Smooth muscle cell (in vitro differentiated cells): ENCODE data around the gene ASIC2. TPM values are rescaled to one million over a fixed set of nuclear protein-coding genes. Genes with fewer than 3 reads are reported as not detected.

ENCODE experiments used
- DNase-seq: peaks from one replicate; lab custom pipeline; 2025; ENCODE audit not compliant: unreplicated experiment; lab: John Stamatoyannopoulos, UW
- H2AFZ ChIP-seq: fragments of 200-600 bp; sonication (generic); 2 replicates; pipeline ENCODE4 v1.6.0; 2016; ENCODE audit warnings: antibody characterized with exemption, low read depth, mild to moderate bottlenecking
- H3F3A ChIP-seq: fragments of 200-600 bp; sonication (generic); 2 replicates; pipeline ENCODE4 v1.6.0; 2017; ENCODE audit warnings: antibody characterized with exemption, low read depth
- H3K27ac ChIP-seq: fragments of 200-600 bp; sonication (generic); 2 replicates; pipeline ENCODE4 v1.5.1; 2016; ENCODE audit warnings: low read depth, mild to moderate bottlenecking
- H3K27me3 ChIP-seq: fragments of 200-600 bp; sonication (generic); 2 replicates; pipeline ENCODE4 v1.6.1; 2016; ENCODE audit warnings: low read depth, mild to moderate bottlenecking
- H3K36me3 ChIP-seq: fragments of 200-600 bp; sonication (generic); 2 replicates; pipeline ENCODE4 v1.5.1; 2016; ENCODE audit warnings: low read depth
- H3K4me1 ChIP-seq: fragments of 200-600 bp; sonication (generic); 2 replicates; pipeline ENCODE4 v1.5.1; 2016; ENCODE audit warnings: low read depth
- H3K4me2 ChIP-seq: fragments of 200-600 bp; sonication (generic); 2 replicates; pipeline ENCODE4 v1.6.0; 2016; ENCODE audit warnings: mild to moderate bottlenecking
- H3K4me3 ChIP-seq: fragments of 200-600 bp; sonication (generic); 2 replicates; pipeline ENCODE4 v1.5.1; 2016; ENCODE audit warnings: mild to moderate bottlenecking
- H3K79me2 ChIP-seq: fragments of 200-600 bp; sonication (generic); 2 replicates; pipeline ENCODE4 v1.6.0; 2016; ENCODE audit warnings: low read depth, mild to moderate bottlenecking
- H3K9ac ChIP-seq: fragments of 200-600 bp; sonication (generic); 2 replicates; pipeline ENCODE4 v1.6.0; 2016; ENCODE audit warnings: low read depth
- H3K9me3 ChIP-seq: fragments of 200-600 bp; sonication (generic); replicated peaks from 2 replicates; pipeline ENCODE4 v1.5.1; 2016; ENCODE audit warnings: low read depth
- H4K20me1 ChIP-seq: fragments of 200-600 bp; sonication (generic); 2 replicates; pipeline ENCODE4 v1.6.0; 2016; ENCODE audit warnings: low read depth
- CTCF ChIP-seq: fragments of 200-600 bp; sonication (generic); IDR thresholded peaks from 2 replicates; pipeline ENCODE4 v1.5.1; 2017; ENCODE audit warnings: borderline replicate concordance, mild to moderate bottlenecking, antibody characterized with exemption; ENCODE audit not compliant: insufficient read depth, poor library complexity, severe bottlenecking
- WGBS: methylation state at CpG from one replicate; pipeline ENCODE4 v1.1.7; 2016; ENCODE audit warnings: low lambda C conversion rate; 5-methylcytosine and 5-hydroxymethylcytosine counted together
- polyA plus RNA-seq: library from polyadenylated mRNA; unstranded; fragments of >200 nt; fragmentation: Nextera tagmentation; extraction: Ambion mirVana; gene quantifications from 2 replicates; pipeline ENCODE4 v1.2.1, GENCODE V29; 2016
- total RNA-seq: library from RNA; depleted of rRNA; stranded (reverse); fragments of >200 nt; gene quantifications from 2 replicates; pipeline ENCODE4 v1.2.3, GENCODE V29; 2014

Gene ASIC2
- total and polyA plus RNA-seq, 2 experiments from 2014 or later = 0.18 to 0.23 TPM

- no peaks in the 10 kb centered on the region for H3K9me3 ChIP-seq
- 69% methylated on average over 2 of the region's 2 CpGs for WGBS
- peaks cover 9% of the 10 kb centered on the region for H3K4me1 ChIP-seq
- H3K27me3 ChIP-seq = peaks cover 30% of the 10 kb centered on the region
- no peaks in the 10 kb centered on the region for H3K79me2 ChIP-seq
- no peaks in the 10 kb centered on the region for H3K36me3 ChIP-seq
- no peak overlapping the region for H2AFZ ChIP-seq
- H3K4me3 ChIP-seq = no peak overlapping the region
- H3K27ac ChIP-seq = no peak overlapping the region
- no peak overlapping the region for H3K9ac ChIP-seq
- DNase-seq = no peak
- H3K4me2 ChIP-seq = no peak overlapping the region
- H4K20me1 ChIP-seq = no peaks in the 10 kb centered on the region
- H3F3A ChIP-seq = no peaks in the 10 kb centered on the region
- no peak for TF ChIP-seq CTCF
Measured at GRCh38 chr17:33196883-33197282, 96.2 kb downstream of the ASIC2 start.

GRCh38 chr17:33192951-33193911 is 99.9 kb downstream of the ASIC2 start:
- H3K4me2 ChIP-seq = no peak overlapping the region
- no peaks in the 10 kb centered on the region for H3F3A ChIP-seq
- whole genome bisulfite sequencing = 39% methylated on average over 9 of the region's 9 CpGs
- H3K9me3 ChIP-seq = no peaks in the 10 kb centered on the region
- no peaks in the 10 kb centered on the region for H3K79me2 ChIP-seq
- peaks cover 42% of the 10 kb centered on the region for H3K27me3 ChIP-seq
- no peaks in the 10 kb centered on the region for H4K20me1 ChIP-seq
- no peak for TF ChIP-seq CTCF
- no peak for DNase-seq
- no peak overlapping the region for H3K27ac ChIP-seq
- H3K36me3 ChIP-seq = no peaks in the 10 kb centered on the region
- no peak overlapping the region for H3K4me3 ChIP-seq
- no peak overlapping the region for H3K9ac ChIP-seq
- peaks cover 9% of the 10 kb centered on the region for H3K4me1 ChIP-seq
- H2AFZ ChIP-seq = no peak overlapping the region

GRCh38 chr17:33183487-33184026 is 109.5 kb downstream of the ASIC2 start:
- no peak for DNase-seq
- Histone ChIP-seq H3K27ac (no peak overlapping the region), H3K36me3 (no peaks in the 10 kb centered on the region), H3F3A (no peaks in the 10 kb centered on the region), H4K20me1 (no peaks in the 10 kb centered on the region), H3K79me2 (no peaks in the 10 kb centered on the region), H2AFZ (no peak overlapping the region), H3K27me3 (peaks cover 45% of the 10 kb centered on the region), H3K9ac (no peak overlapping the region), H3K9me3 (no peaks in the 10 kb centered on the region), H3K4me3 (no peak overlapping the region), H3K4me1 (no peaks in the 10 kb centered on the region), H3K4me2 (no peak overlapping the region)
- TF ChIP-seq CTCF = no peak
- WGBS = 82% methylated on average over 4 of the region's 4 CpGs
